Posterior vena cava (tissue), 2 donors: ENCODE results near the gene SRCIN1. TPM values are rescaled to one million over a fixed set of nuclear protein-coding genes. Genes with fewer than 3 reads are reported as not detected.

Experiments used
- DNase-seq: peaks from one replicate; pipeline ENCODE4 v3.0.0-alpha.2; 2020; ENCODE audit warnings: low spot score
- intact Hi-C, 2 donors: fragments of 100-400 bp; cut with DNase I; formaldehyde crosslinking; loops; one replicate each; pipeline versions ENCODE4 v1.14.1 to v1.14.2; 2022 to 2023
- total RNA-seq, 2 donors: library from RNA; stranded (reverse); fragmentation: NEBNext Ultra II Directional; extraction: Animal tissue kit (Norgen Biotek cat#: 25700); gene quantifications; one replicate each; pipeline ENCODE4 v1.2.1, GENCODE V29; 2021
- donor health status: DM: yes; HTN: yes; CAD: no.
- donor health status: DM: yes; HTN: yes; CAD: no.

The SRCIN1 gene
- total RNA-seq, 2 donors from 2014 or later: 0.93 to 1.2 TPM

DNA sequence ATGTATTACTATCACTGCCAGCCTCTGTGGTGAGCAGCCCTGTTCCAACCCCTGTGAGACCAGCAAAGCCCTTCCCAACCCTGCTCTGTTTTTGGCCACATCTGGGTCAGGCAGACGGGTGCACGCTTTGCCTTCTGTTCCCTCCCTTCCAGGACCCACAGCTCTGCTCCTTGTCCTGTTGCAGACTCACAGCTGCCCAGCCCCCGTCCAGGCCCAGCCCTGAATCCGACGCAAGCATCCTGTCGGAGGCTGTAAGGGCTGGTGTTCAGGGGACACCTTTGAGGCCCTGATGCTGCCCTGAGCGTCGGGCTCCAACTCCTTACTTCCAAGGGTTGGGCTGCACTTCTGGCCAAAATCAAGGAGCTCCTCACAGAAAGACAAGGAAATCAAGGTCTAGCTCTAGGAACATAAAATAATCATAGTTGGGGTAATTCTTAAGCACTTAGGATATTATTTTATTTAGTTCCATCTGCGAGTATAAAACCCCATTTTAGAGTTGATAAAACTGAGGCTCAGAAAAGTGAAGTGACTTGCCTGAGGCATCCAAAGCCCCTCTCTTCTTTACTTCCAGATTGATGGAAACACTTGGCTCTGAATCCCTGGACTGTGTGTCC is 14.3 kb upstream of the SRCIN1 start:
- intact Hi-C loops: no loop called here
- DNase-seq: peak; percentile 36

DNA sequence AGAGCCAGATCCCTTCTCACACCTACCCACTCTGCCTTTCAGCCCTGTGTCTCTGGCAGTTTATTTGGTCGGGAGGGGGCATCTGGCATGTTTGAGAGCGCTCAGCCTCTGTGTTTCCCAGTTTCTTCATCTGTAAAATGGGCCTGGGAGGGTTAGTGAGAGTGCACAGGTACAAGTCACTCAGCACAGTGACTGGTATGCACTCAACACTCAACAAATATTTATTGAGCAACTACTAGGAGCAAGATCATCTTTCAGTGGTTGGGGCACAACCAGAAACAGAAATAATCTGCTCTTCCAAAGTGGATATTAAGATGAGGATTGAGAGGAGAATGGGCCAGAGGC is 13.7 kb upstream of the SRCIN1 start:
- DNase-seq: no peak
- intact Hi-C loops: no loop called here

DNA sequence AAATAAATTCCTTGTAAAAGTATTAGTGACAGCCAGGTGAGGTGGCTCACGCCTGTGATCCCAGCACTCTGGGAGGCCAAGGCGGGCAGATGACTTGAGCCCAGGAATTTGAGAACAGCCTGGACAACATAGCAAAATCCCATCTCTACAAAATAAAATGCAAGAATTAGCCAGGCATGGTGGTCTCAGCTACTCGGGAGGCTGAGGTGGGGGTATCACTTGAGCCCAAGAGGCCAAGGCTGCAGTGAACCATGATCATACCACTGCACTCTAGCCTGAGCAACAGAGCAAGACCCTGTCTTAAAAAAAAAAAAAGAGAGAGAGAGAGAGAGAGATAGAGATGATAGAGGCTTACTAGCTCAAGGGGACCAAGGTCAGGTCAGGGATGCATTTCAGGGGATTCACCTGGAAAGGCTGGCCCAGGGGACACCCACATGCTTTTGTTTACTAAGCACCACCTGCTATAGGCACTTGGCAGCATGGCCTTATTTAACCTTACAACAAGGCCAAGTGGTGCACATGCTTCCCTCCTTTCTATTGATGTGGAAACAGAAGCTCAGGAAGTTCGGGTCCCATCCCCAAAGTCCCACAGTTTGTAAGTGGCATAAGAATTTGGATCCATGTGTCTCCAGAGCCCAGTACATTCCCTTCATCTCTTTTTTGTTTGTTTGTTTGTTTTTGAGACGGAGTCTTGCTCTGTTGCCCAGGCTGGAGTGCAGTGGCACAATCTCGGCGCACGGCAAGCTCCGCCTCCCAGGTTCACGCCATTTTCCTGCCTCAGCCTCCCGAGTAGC is 12.4 kb upstream of the SRCIN1 start:
- DNase-seq: peak; percentile 63

DNA sequence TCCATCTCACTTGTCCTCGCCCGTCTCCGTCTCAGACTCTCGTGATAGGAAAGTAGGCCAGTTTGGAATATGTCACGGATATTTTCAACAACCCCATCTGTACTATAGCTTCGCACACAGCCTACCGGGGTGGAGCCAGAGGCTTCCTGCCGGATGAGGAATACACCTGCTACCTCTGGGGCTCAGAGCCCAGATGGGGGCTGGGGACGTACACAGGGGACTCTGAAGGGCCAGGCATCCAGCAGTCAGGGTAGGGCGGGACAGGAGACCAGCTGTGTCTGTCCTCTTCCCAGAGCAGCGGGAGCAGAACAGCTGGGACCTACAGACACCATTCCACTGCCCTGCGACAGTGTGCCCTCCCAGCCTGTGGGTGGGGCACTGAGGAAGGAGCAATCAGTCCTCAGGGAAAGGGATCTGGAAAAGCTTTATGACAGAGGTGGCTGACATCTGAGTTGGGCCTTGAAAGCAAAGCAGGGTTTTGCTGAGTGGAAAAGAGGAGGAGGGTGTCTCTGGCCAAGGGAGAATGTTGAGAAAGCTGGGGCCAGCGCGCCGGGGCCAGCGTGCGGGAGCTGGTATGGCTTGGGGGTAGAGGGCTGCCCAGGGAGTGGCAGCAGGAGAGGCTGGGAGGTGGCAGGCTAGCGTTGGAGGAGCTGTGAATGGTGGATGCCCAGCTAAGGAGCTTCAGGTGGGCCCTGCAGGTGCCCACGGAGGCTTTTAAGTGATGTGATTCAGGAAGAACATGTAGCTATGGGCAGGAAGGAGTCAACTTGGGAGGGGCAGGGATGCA is 11.5 kb upstream of the SRCIN1 start:
- intact Hi-C loops: no loop called here
- peak; percentile 45 for DNase-seq

More for the DNA sequence above, 12.4 kb upstream of the SRCIN1 start:
- intact Hi-C loops: no loop called here

DNA sequence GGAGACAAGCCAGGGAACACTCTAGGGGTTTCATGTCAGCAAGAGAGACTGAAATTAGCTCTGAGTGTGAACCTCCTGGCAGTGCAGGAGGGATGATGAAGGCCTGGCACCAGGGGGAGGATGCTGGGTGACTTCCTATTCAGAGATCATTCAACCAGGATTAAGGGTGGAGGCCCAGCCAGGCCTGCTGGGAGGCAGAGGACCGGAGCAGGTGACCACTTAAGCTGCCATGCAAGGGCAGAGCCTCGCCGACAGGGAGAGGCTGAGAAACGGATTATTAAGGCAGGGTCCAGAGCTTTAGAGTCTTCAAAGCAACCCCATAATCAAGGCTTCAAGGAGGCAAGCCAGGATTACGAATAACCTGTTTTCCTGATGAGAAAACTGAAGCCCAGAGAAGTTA is 10.6 kb upstream of the SRCIN1 start:
- intact Hi-C loops: no loop called here
- DNase-seq: no peak

DNA sequence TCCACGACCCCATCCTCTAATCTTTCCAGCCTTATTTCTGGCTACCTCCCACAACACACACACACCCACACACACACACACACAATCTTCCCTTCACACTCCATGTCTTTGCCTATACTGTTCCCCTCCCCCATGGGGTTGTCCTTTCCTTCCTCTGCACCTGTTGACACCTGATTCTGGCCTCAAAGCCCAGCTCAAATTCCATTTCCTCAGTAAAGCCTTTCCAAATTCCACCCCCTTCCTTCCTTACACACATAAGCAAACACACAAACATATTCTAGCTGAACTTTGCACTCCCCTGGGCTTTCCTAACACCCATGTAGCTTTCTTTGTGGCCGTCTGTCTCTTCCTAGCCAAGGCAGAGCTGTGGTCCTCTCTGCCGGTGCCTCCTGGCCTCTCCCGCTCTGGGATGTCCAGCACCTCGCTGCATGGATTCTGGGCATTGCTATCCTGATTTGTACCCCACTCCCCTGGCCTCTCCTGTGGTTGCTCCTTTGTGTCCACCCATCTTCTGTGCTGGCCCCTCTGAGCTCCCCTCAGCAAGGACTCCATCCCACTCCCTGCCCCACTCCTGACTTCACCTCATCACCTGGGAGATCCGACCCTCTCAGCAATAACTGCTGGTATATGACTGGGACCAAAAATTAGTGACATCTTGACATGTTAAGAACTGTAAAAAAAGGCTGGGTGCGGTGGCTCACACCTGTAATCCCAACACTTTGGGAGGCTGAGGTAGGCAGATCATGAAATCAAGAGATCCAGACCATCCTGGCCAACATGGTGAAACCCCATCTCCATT is 8.4 kb upstream of the SRCIN1 start:
- intact Hi-C loops: loop anchor here in 1 of 2 donors (5.0 kb wide), 1 partner anchor 38 kb away; no protein-coding TSS in a partner anchor
- no peak for DNase-seq

DNA sequence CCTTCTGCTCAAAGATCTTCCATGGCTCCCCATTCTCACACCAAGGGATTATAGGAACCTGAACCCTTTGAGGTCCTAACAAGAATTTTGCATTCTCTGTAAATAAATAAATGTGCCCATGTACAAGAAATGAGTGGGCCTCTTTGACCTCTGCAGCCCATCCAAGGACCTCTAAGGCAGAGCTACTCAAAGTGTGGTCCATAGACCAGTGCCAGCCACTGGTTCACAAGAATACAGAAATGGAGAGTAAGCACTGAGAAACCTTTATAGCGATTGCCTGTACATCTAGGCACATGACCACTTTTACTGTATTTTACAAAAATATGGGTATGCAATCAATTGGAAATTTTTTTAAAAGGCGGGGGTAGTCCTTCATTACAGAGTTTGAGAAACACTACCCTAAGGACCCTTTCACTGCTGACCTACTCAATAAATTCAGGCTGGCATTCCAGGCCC is 7.8 kb upstream of the SRCIN1 start:
- intact Hi-C loops: loop anchor here in 1 of 2 donors (5.0 kb wide), 1 partner anchor 39 kb away; no protein-coding TSS in a partner anchor
- DNase-seq: no peak

DNA sequence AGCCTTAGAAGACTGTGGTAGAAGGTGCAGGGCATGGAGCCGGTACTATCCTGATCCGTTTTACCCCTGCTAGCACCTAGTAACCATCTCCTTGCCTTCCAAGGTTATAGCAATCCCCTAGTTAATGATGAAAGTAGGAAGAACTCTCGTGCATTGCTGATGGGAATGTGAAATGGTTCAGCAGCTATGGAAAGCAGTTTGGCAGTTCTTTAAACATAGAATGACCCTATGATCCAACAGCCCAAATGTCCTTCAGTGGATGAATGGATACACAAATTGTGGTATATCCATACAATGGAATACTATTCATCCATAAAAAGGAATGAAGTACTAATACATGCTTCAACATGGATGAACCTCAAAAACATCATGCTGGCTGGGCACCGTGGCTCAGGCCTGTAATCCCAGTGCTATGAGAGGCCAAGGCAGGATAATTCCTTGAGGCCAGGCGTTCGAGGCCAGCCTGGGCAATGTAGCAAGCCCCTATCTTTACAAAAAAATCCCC is 6.2 kb upstream of the SRCIN1 start:
- intact Hi-C loops: loop anchor here in 1 of 2 donors (5.0 kb wide), 1 partner anchor 40 kb away; no protein-coding TSS in a partner anchor
- no peak for DNase-seq

DNA sequence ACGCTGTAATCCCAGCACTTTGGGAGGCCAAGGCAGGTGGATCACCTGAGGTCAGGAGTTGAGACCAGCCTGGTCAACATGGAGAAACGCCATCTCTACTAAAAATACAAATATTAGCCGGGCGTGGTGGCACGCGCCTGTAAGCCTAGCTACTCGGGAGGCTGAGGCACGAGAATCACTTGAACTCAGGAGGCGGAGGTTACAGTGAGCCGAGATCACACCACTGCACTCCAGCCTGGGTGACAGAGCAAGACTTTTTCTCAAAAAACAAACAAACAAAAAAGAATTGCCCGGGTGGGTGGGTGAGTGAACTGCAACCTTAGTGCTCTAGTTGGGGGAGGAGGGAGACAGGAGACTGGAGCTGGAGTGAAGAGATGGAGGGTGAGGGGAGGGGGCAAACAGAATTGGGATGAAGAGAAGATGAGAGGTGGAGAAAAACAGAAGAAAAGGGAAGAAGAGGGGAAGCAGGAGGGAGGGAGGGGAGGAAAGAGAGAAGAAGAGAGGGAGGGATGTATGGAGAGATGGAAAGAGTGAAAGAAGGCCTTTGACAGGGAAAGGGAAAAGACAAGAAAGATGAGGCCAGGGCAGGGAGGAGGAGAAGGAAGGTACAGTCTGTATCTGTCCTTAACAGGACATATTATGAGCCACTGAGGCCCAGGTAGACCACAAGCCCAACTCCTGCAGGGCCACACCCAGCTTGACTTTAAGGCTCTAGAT is 5.5 kb upstream of the SRCIN1 start:
- no peak for DNase-seq
- intact Hi-C loops: loop anchor here in 1 of 2 donors (5.0 kb wide), 1 partner anchor 41 kb away; no protein-coding TSS in a partner anchor

DNA sequence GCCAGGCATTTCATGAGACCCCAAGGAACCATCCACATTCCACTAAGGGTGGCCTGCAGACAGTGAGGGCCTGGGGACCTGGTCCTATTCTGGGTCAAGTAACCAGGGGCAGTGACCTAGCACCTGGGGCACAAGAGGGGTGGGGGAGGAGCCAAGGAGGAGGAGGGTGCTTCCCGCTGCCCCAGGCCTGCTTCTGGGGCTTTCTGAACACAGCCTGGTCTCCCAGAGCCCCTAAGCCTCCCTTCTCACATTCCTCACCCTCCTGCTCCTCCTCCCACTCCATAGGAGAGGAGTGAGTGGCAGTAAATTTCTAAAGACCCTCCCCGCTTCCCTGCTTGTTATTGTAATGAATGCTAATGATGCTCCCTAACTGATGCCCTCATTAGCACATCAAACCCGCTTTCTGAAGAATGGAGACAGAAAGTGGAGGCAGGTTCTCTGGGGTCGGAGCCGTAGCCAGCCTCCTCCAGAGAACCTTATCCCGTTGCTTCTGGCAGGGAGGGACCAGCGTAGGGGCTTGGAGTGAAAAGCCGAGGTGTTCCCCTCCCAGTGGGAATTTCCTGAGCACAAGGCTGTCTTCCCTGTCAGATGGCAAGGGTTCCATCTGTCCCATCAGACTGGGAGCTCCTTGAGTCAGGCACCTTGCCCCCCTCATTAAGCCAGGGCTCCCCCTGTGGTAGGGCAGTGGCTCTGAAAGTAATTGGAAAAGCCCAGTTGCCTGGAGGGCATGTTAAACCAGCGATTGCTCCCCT is 3.7 kb upstream of the SRCIN1 start:
- intact Hi-C loops: loop anchor here in 1 of 2 donors (5.0 kb wide), 1 partner anchor 43 kb away; no protein-coding TSS in a partner anchor
- DNase-seq: no peak

DNA sequence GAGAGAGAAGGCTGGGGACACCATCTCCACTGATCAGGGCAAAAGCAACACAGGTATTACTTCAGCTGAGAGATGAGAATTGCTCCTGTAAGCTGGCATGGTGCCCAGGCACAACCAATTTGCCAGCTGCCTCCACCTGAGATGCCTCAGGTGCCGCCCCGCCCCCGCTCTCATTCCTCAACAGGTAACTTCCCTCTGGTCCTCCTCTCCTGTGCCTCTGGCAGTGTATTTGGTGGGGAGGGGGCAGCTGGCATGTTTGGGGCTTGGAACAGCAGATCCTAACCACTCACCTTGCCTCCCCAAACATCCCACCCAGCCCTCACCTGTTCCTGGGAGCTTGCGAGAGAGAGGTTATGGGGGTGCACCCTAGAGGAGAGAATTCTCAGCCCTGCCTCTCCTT is 2.9 kb upstream of the SRCIN1 start:
- intact Hi-C loops: no loop called here
- DNase-seq: no peak

DNA sequence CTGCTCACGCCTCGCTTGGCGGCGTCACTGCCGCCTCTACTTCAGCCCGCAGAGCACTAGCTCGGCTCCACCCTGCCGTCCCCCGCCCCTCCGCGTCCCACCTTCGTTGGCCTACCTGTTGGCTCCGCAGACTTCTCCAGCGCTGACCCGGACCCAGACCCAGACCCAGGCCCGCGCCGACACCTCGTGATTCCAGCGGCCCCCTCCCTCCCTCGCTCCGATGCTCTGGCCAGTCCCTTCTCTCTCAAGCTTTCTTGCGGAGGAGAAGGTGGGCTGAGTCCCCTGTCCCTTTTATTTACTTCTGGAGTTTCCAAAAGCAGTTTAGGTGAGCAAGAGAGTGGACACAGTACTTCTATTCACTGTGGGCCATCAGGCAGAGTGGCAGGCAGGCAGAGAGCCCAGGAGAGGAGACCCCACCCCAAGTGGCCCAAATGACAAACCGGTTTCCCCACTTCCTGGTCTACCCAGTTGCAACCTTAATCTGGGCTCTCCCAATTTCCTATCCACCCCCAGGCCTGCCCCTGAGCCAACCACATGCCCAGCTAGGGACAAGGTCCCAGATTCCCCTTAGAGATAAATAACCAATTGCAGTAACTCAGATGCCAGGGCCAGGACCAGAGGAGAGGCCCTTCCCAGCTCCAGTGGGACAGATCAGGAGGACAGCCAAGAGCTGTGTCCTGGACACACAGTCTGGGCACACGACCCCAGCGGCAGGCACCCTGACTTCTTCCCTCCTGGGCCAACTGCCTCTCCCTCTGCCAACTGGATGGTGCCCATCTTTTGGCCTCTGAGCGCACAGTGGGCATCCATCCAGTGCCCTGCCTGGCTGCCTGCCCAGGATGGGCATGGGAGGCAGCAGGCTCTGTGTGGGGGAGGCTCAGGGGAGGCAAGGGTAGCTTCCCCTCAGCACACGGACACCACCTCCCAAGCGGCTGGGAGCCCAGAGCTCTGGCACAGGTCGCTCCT is 1.2 kb upstream of the SRCIN1 start:
- no peak for DNase-seq

DNA sequence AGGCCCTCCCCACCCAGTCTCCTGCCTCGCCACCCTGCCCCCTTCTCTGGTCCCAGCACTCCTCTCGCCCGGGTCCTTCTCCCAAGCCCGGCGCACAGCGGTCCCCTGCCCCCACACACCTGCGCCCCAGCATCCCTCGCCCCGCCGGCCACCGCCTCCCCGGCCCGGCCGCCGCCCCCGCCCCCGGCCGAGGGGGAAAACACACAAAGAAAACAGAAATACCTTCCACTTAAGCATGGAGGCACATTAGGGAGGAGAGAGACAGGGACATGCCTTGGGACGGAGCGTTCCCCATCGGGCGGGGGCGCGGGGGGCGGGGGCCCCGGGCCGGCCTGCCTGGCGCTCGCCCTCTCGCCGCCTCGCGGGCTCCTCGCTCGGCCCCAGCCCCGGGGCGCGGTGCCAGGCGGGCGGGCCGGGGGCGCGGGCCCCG is 326 bp downstream of the SRCIN1 start:
- intact Hi-C loops: no loop called here

More for the DNA sequence above, 1.2 kb upstream of the SRCIN1 start:
- intact Hi-C loops: no loop called here

DNA sequence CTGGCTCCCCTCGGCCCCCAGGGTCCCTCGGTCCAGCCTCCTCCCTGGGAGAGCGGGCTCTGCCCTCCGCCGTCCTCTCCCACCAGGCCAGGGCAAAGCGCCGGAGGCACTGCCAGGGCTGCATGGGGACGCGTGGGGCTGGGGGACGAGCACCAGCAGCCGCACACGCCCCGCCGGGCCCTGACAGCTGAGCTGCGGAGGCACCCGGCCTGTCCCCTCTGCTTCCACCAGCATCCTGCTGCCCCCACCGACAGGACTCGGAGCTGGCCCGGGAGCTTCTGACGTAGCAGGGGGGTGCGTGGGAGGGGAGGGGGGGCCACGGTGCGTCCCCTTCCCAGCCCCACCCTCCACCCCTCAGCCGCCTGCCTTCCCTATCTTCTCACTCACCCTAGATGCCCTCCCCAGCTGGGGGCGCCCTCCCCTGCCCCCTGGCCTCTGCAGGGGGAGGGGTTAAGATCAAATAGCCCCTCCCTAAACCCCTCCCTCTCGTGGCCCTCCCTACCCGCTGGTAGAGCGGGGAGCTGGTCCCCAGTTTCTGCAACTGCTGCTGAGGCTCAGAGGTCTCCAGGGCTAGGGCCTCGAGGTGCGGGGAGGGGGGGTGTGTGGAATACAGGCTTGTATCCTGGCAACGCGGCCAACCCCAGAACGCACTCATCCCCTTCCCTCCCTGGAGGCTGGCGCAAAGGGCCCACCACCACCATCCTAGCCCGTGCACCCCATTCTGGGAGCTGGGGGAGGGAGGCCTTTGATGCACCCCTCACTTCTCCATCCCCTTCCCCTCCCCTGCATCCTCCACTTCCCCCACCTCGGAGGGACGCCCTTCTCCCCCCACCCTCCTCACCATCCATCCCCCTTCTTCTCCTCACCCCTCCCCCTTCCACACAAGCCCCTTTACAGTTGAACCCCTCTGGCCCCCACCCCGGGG is 1.0 kb downstream of the SRCIN1 start:
- no peak for DNase-seq
- intact Hi-C loops: no loop called here

More for the DNA sequence above, 326 bp downstream of the SRCIN1 start:
- DNase-seq: no peak

DNA sequence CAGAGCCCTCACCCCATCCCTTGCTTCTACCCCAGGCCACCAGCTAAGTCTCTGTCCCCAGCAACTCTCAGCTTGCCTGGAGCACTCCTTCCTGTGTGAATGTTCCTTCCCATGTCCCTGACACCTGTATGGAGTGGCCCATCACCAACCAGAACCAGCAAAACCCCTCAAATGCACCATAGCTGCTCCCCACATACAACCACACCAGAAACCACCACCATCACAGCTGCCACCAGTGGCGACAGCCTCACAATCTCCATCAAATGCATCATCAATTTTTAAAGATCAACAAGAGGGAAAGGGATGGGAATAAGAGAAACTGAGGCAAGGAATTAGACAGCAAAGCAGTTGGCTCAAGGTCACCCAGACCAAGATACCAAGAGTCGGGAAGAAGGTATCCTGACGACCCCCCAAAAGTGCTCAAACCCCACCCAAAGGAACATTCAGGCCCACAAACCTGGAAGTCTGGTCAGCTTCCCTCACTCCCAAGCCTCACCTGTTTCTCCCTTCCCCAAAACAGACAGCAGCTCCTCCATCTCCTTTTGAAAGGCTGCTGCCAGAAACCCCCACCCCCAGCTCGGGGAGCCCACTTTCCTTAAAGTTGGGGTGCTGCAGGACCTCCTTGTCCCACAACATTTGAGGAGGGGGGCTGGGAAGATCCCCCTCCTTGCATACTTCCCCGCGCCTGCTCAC is 1.8 kb downstream of the SRCIN1 start:
- intact Hi-C loops: no loop called here
- no peak for DNase-seq
